ENCODE measurements around the gene MYO9B. TPM values are rescaled to one million over a fixed set of nuclear protein-coding genes. Genes with fewer than 3 reads are reported as not detected.
A peak's percentile ranks its signal among the peaks of the same experiment; 100 is the strongest.

MYO9B gene
- total and polyA plus RNA-seq, 4 donors, result 44.3 to 121 (median 97.2) TPM

GRCh38 chr19:17095141-17095919 is 19.8 kb downstream of the MYO9B start:
- H3K27ac ChIP-seq (ENCODE audit: low read depth in 1 of 2, low read length in 1 of 2), result peak overlapping the region; percentile 46 to 49
- TF ChIP-seq CTCF (IDR thresholded peaks at IDR 0.05; ENCODE audit: control extremely low read depth, extremely low read depth), result no peak
- H3K4me3 ChIP-seq, result no peak overlapping the region
- H3K27me3 ChIP-seq (ENCODE audit: control insufficient read depth in 3 of 3, insufficient read depth in 3 of 3, low read length in 2 of 3), result no peaks in the 10 kb centered on the region
- no peaks in the 10 kb centered on the region for H3K9me3 ChIP-seq (ENCODE audit: control insufficient read depth in 4 of 4, insufficient read depth in 3 of 4, low read length in 3 of 4)
- no peak for ATAC-seq (ENCODE audit: insufficient read depth, low FRiP score)
- WGBS, 2 donors, result 72 to 81% methylated on average over 23 of the region's 23 CpGs
- H3K4me1 ChIP-seq (ENCODE audit: control insufficient read depth in 5 of 5, insufficient read depth in 5 of 5, low read length in 5 of 5), result peaks cover 0 to 8% (median 0%) of the 10 kb centered on the region in 5 donors
- H3K36me3 ChIP-seq (ENCODE audit: control insufficient read depth in 4 of 4, insufficient read depth in 4 of 4, low read length in 4 of 4), result peaks cover 0 to 5% (median 1%) of the 10 kb centered on the region in 4 donors
- DNase-seq, result peak in 1 of 3 donors; percentile 29
- H3K9ac ChIP-seq (ENCODE audit: insufficient read depth in 1 of 2, low read length in 2 of 2), result no peak overlapping the region

GRCh38 chr19:17097593-17098126 is 22.1 kb downstream of the MYO9B start:
- H3K9ac ChIP-seq (ENCODE audit: insufficient read depth in 1 of 2, low read length in 2 of 2), result no peak overlapping the region
- WGBS, 2 donors, result 71 to 78% methylated on average over 8 of the region's 8 CpGs
- H3K27ac ChIP-seq (ENCODE audit: low read depth in 1 of 2, low read length in 1 of 2), result peak overlapping the region; percentile 24 to 65

GRCh38 chr19:17098326-17098725 is 22.7 kb downstream of the MYO9B start:
- WGBS, 2 donors, result 95 to 97% methylated on average over 9 of the region's 9 CpGs
- H3K27ac ChIP-seq (ENCODE audit: low read depth in 1 of 2, low read length in 1 of 2), result peak overlapping the region in 1 of 2 donors; percentile 37
- DNase-seq (no peak), ATAC-seq (ENCODE audit: insufficient read depth, low FRiP score) (no peak)
- no peak for TF ChIP-seq CTCF (IDR thresholded peaks at IDR 0.05; ENCODE audit: control extremely low read depth, extremely low read depth)
- H3K9ac ChIP-seq (ENCODE audit: insufficient read depth in 1 of 2, low read length in 2 of 2), result no peak overlapping the region
- H3K4me1 ChIP-seq (ENCODE audit: control insufficient read depth in 5 of 5, insufficient read depth in 5 of 5, low read length in 5 of 5), result peaks cover 0 to 5% (median 0%) of the 10 kb centered on the region in 5 donors
- no peaks in the 10 kb centered on the region for H3K9me3 ChIP-seq (ENCODE audit: control insufficient read depth in 4 of 4, insufficient read depth in 3 of 4, low read length in 3 of 4)
- no peaks in the 10 kb centered on the region for H3K27me3 ChIP-seq (ENCODE audit: control insufficient read depth in 3 of 3, insufficient read depth in 3 of 3, low read length in 2 of 3)
- H3K4me3 ChIP-seq, result no peak overlapping the region
- peaks cover 2 to 20% (median 15%) of the 10 kb centered on the region in 4 donors for H3K36me3 ChIP-seq (ENCODE audit: control insufficient read depth in 4 of 4, insufficient read depth in 4 of 4, low read length in 4 of 4)

More at GRCh38 chr19:17097593-17098126, 22.1 kb downstream of the MYO9B start:
- no peak for TF ChIP-seq CTCF (IDR thresholded peaks at IDR 0.05; ENCODE audit: control extremely low read depth, extremely low read depth)
- no peak for ATAC-seq (ENCODE audit: insufficient read depth, low FRiP score)
- no peak for DNase-seq
- H3K9me3 ChIP-seq (ENCODE audit: control insufficient read depth in 4 of 4, insufficient read depth in 3 of 4, low read length in 3 of 4), result no peaks in the 10 kb centered on the region
- no peak overlapping the region for H3K4me3 ChIP-seq
- peaks cover 0 to 14% (median 11%) of the 10 kb centered on the region in 4 donors for H3K36me3 ChIP-seq (ENCODE audit: control insufficient read depth in 4 of 4, insufficient read depth in 4 of 4, low read length in 4 of 4)
- no peaks in the 10 kb centered on the region for H3K27me3 ChIP-seq (ENCODE audit: control insufficient read depth in 3 of 3, insufficient read depth in 3 of 3, low read length in 2 of 3)
- H3K4me1 ChIP-seq (ENCODE audit: control insufficient read depth in 5 of 5, insufficient read depth in 5 of 5, low read length in 5 of 5), result peaks cover 0 to 5% (median 0%) of the 10 kb centered on the region in 5 donors
